A549 (cell line): ENCODE measurements around the gene OPCML. TPM values are rescaled to one million over a fixed set of nuclear protein-coding genes. Genes with fewer than 3 reads are reported as not detected.

ENCODE experiments used
- ATAC-seq, 2 experiments: fragments of 200-7000 bp in 1 of 2; fragments of >200 bp in 1 of 2; cut with Nextera tagmentation in 1 of 2; cut with Tn5 transposase in 1 of 2; 3 replicates each; pipeline versions ENCODE4 v1.8.0 to v1.9.1; 2018 to 2020; ENCODE audit warnings: mild to moderate bottlenecking in 1 of 2, moderate library complexity in 1 of 2
- CTCF ChIA-PET: fragments of 300-600 bp; sonication (Branson Sonifier 250); formaldehyde crosslinking; extraction: SDS; loops from one replicate; lab custom pipeline; 2021; ENCODE audit warnings: antibody characterized with exemption, inconsistent platforms; lab: Yijun Ruan, JAX
- POLR2A ChIA-PET: fragments of 350-600 bp; formaldehyde crosslinking; extraction: SDS; loops from one replicate; lab custom pipeline; 2021; ENCODE audit warnings: antibody characterized with exemption, inconsistent platforms; lab: Yijun Ruan, JAX
- DNase-seq, 2 experiments: peaks; one replicate each; pipeline versions ENCODE4 v3.0.0 to v3.0.0-alpha.2; 2011 to 2016; ENCODE audit warnings: low read depth in 1 of 2, low spot score in 1 of 2
- FAIRE-seq: peaks from 2 replicates; lab custom pipeline; 2011; peaks lifted over from hg19 to GRCh38; lab: Jason Lieb, UNC
- H3K27ac ChIP-seq, 2 experiments: fragments of >200 bp; sonication (Bioruptor Twin); formaldehyde crosslinking; 3 replicates each; pipeline ENCODE4 v1.5.1; 2016 to 2017
- H3K4me1 ChIP-seq: fragments of >200 bp; sonication (Bioruptor Twin); formaldehyde crosslinking; 3 replicates; pipeline ENCODE4 v1.6.1; 2016
- H3K4me2 ChIP-seq: fragments of >200 bp; sonication (Bioruptor Twin); formaldehyde crosslinking; 3 replicates; pipeline ENCODE4 v1.6.1; 2016
- H3K4me3 ChIP-seq: fragments of >200 bp; sonication (Bioruptor Twin); formaldehyde crosslinking; 3 replicates; pipeline ENCODE4 v1.5.1; 2016
- H3K9me3 ChIP-seq: fragments of >200 bp; sonication (Bioruptor Twin); formaldehyde crosslinking; 3 replicates; pipeline ENCODE4 v1.6.1; 2016
- ATOH8 ChIP-seq: fragments of 250-450 bp; sonication (Bioruptor Pico); IDR thresholded peaks from 2 replicates; pipeline ENCODE4 v1.5.0; 2020; ENCODE audit warnings: low read depth, mild to moderate bottlenecking, moderate library complexity
- CBX8 ChIP-seq: fragments of 200-600 bp; sonication (generic); IDR thresholded peaks from 2 replicates; pipeline ENCODE4 v1.6.1; 2016
- CEBPB ChIP-seq, 2 experiments: fragments of >200 bp in 1 of 2; sonication (Bioruptor Twin) in 1 of 2; formaldehyde crosslinking in 1 of 2; IDR thresholded peaks; 2 replicates each; pipeline ENCODE4 v1.6.1; 2012 to 2016
- CHD2 ChIP-seq: fragments of 150-350 bp; IDR thresholded peaks from 2 replicates; pipeline ENCODE4 v1.6.1; 2014; ENCODE audit warnings: low read length; ENCODE audit not compliant: partially characterized antibody
- CHD4 ChIP-seq: fragments of 200-600 bp; sonication (generic); IDR thresholded peaks from 2 replicates; pipeline ENCODE4 v1.6.1; 2016; ENCODE audit warnings: antibody characterized with exemption, mild to moderate bottlenecking, borderline replicate concordance
- E2F6 ChIP-seq: IDR thresholded peaks from 2 replicates; pipeline ENCODE4 v1.6.1; 2012; ENCODE audit warnings: low read depth, borderline replicate concordance
- EHMT2 ChIP-seq: fragments of 200-600 bp; sonication (generic); IDR thresholded peaks from 2 replicates; pipeline ENCODE4 v1.6.1; 2016; ENCODE audit warnings: antibody characterized with exemption, low read depth, mild to moderate bottlenecking, moderate library complexity
- ELK1 ChIP-seq: fragments of 150-350 bp; IDR thresholded peaks from 2 replicates; pipeline ENCODE4 v1.6.1; 2014; ENCODE audit warnings: low read depth, mild to moderate bottlenecking, low read length
- EP300 ChIP-seq, 2 experiments: fragments of >200 bp; sonication (Bioruptor Twin); formaldehyde crosslinking; IDR thresholded peaks; 2 replicates in 1 of 2; 3 replicates in 1 of 2; pipeline ENCODE4 v1.6.1; 2016 to 2017
- ESRRA ChIP-seq: fragments of 150-350 bp; IDR thresholded peaks from 2 replicates; pipeline ENCODE4 v1.6.1; 2014; ENCODE audit warnings: mild to moderate bottlenecking, low read length, borderline replicate concordance
- FOSB ChIP-seq: fragments of 250-450 bp; sonication (Bioruptor Pico); IDR thresholded peaks from 2 replicates; pipeline ENCODE4 v1.5.0; 2020; ENCODE audit warnings: mild to moderate bottlenecking, moderate library complexity
- HDAC2 ChIP-seq: fragments of 200-600 bp; sonication (generic); IDR thresholded peaks from 2 replicates; pipeline ENCODE4 v1.6.1; 2016
- HOXA7 ChIP-seq: fragments of 250-450 bp; sonication (Bioruptor Pico); IDR thresholded peaks from 2 replicates; pipeline ENCODE4 v1.5.0; 2020; ENCODE audit warnings: mild to moderate bottlenecking, moderate library complexity
- HOXB13 ChIP-seq: fragments of 250-450 bp; sonication (Bioruptor Pico); IDR thresholded peaks from 2 replicates; pipeline ENCODE4 v1.5.0; 2020; ENCODE audit warnings: low read depth, mild to moderate bottlenecking, moderate library complexity
- HOXB5 ChIP-seq: fragments of 250-450 bp; sonication (Bioruptor Pico); IDR thresholded peaks from 2 replicates; pipeline ENCODE4 v1.5.0; 2020; ENCODE audit warnings: mild to moderate bottlenecking, moderate library complexity
- JUN ChIP-seq, 2 experiments: fragments of >200 bp; sonication (Bioruptor Twin); formaldehyde crosslinking; IDR thresholded peaks; 2 replicates in 1 of 2; 3 replicates in 1 of 2; pipeline ENCODE4 v1.6.1; 2016 to 2017
- JUNB ChIP-seq: fragments of >200 bp; sonication (Bioruptor Twin); formaldehyde crosslinking; IDR thresholded peaks from 2 replicates; pipeline ENCODE4 v1.6.1; 2016
- MAFK ChIP-seq: fragments of 450-650 bp; IDR thresholded peaks from 2 replicates; pipeline ENCODE4 v1.6.1; 2014; ENCODE audit not compliant: partially characterized antibody
- MYC ChIP-seq: IDR thresholded peaks from 2 replicates; pipeline ENCODE4 v1.6.1; 2012; ENCODE audit warnings: mild to moderate bottlenecking, inconsistent platforms, low read length, improper control_type of control experiment, borderline replicate concordance
- NR3C1 ChIP-seq: fragments of >200 bp; sonication (Bioruptor Twin); formaldehyde crosslinking; IDR thresholded peaks from 3 replicates; pipeline ENCODE4 v1.6.1; 2017
- PBX3 ChIP-seq: IDR thresholded peaks from 2 replicates; pipeline ENCODE4 v1.6.1; 2012
- PHF8 ChIP-seq: fragments of 200-600 bp; sonication (generic); IDR thresholded peaks from 2 replicates; pipeline ENCODE4 v1.6.1; 2016; ENCODE audit warnings: low read depth, mild to moderate bottlenecking, antibody characterized with exemption, moderate library complexity, borderline replicate concordance
- POLR2AphosphoS2 ChIP-seq: conservative IDR thresholded peaks from 2 replicates; pipeline ENCODE4 v1.6.1; 2012; ENCODE audit warnings: low read length, improper control_type of control experiment, inconsistent platforms
- RAD21 ChIP-seq, 2 experiments: fragments of >200 bp in 1 of 2; sonication (Bioruptor Twin) in 1 of 2; formaldehyde crosslinking in 1 of 2; IDR thresholded peaks in 1 of 2; conservative IDR thresholded peaks in 1 of 2; 2 replicates in 1 of 2; 3 replicates in 1 of 2; pipeline ENCODE4 v1.6.1; 2012 to 2018; ENCODE audit warnings: inconsistent platforms in 1 of 2
- RCOR1 ChIP-seq: fragments of 150-350 bp; IDR thresholded peaks from 2 replicates; pipeline ENCODE4 v1.6.1; 2014; ENCODE audit warnings: antibody characterized with exemption, low read length, low read depth
- RFX5 ChIP-seq: fragments of 450-650 bp; IDR thresholded peaks from 2 replicates; pipeline ENCODE4 v1.7.1; 2014; ENCODE audit warnings: antibody characterized with exemption, mild to moderate bottlenecking, moderate library complexity
- SMC3 ChIP-seq: fragments of >200 bp; sonication (Bioruptor Twin); formaldehyde crosslinking; IDR thresholded peaks from 3 replicates; pipeline ENCODE4 v1.6.1; 2018; ENCODE audit warnings: inconsistent platforms
- SREBF2 ChIP-seq: fragments of 450-650 bp; IDR thresholded peaks from 2 replicates; pipeline ENCODE4 v1.6.1; 2014; ENCODE audit warnings: mild to moderate bottlenecking, moderate library complexity
- TP53 ChIP-seq: fragments of 250-450 bp; sonication (Bioruptor Pico); IDR thresholded peaks from 2 replicates; pipeline ENCODE4 v1.5.0; 2021; ENCODE audit warnings: mild to moderate bottlenecking, moderate library complexity
- USF2 ChIP-seq: fragments of 450-650 bp; IDR thresholded peaks from 2 replicates; pipeline ENCODE4 v1.6.1; 2014; ENCODE audit warnings: antibody characterized with exemption
- ZSCAN20 ChIP-seq: fragments of 250-450 bp; sonication (Bioruptor Pico); IDR thresholded peaks from 2 replicates; pipeline ENCODE4 v1.8.0; 2022; ENCODE audit warnings: mild to moderate bottlenecking, moderate library complexity
- WGBS: methylation state at CpG from one replicate; pipeline ENCODE4 v1.1.6; 2017; ENCODE audit errors: missing lambda C conversion rate; 5-methylcytosine and 5-hydroxymethylcytosine counted together
- polyA plus RNA-seq, 4 experiments: library from polyadenylated mRNA; depleted of rRNA in 3 of 4; stranded (reverse); fragments of >200 nt; fragmentation: RNase III in 1 of 4; extraction: RNeasy Plus Mini Kit Qiagen cat#74134 plus additional on column Dnase treatment in 1 of 4; gene quantifications; 2 replicates in 3 of 4; 3 replicates in 1 of 4; pipeline ENCODE4 v1.2.3, GENCODE V29; 2011 to 2017

OPCML gene
- polyA plus RNA-seq, 2 of the 4 experiments (the other 2 are of a cell fraction): not detected

GRCh38 chr11:132972565-132972964, 559.7 kb downstream of the OPCML start:
- no peak for ATAC-seq
- H3K4me1 ChIP-seq: no peaks in the 10 kb centered on the region
- FAIRE-seq: no peak
- H3K9me3 ChIP-seq: no peaks in the 10 kb centered on the region
- 39% methylated on average over 2 of the region's 3 CpGs for WGBS
- DNase-seq: no peak
- no peak overlapping the region for H3K27ac ChIP-seq
- ChIA-PET POLR2A (no interaction called here), CTCF (no interaction called here)
- no peak for TF ChIP-seq PHF8
- no peak for TF ChIP-seq CEBPB (IDR thresholded peaks at IDR 0.05)
- no peak for TF ChIP-seq RFX5
- no peak for TF ChIP-seq RCOR1
- no peak for TF ChIP-seq ZSCAN20 (CRISPR knock-in tag)
- no peak for TF ChIP-seq JUNB
- TF ChIP-seq CBX8: no peak
- TF ChIP-seq TP53 (CRISPR knock-in tag): no peak
- TF ChIP-seq HOXA7 (CRISPR knock-in tag): no peak
- TF ChIP-seq POLR2AphosphoS2: no peak
- no peak for TF ChIP-seq SMC3
- TF ChIP-seq SREBF2: no peak
- TF ChIP-seq USF2: no peak
- TF ChIP-seq ATOH8 (CRISPR knock-in tag): no peak
- TF ChIP-seq HOXB13 (CRISPR knock-in tag): no peak
- no peak for TF ChIP-seq HDAC2
- H3K4me3 ChIP-seq: no peak overlapping the region
- H3K4me2 ChIP-seq: no peak overlapping the region

GRCh38 chr11:132971351-132971750, 561.0 kb downstream of the OPCML start:
- POLR2A ChIA-PET: no interaction called here
- Histone ChIP-seq H3K4me1 (no peaks in the 10 kb centered on the region), H3K4me2 (no peak overlapping the region), H3K4me3 (no peak overlapping the region), H3K9me3 (no peaks in the 10 kb centered on the region), H3K27ac (no peak overlapping the region)
- DNase-seq (no peak), FAIRE-seq (no peak), ATAC-seq (no peak)
- 20% methylated on average over 4 of the region's 4 CpGs for WGBS
- TF ChIP-seq HDAC2 (no peak), EHMT2 (no peak), NR3C1 (no peak), PBX3 (no peak), MYC (no peak), EP300 (IDR thresholded peaks at IDR 0.05) (no peak), FOSB (no peak)
- CTCF ChIA-PET: no interaction called here

GRCh38 chr11:132969892-132970291, 562.4 kb downstream of the OPCML start:
- H3K4me3 ChIP-seq: no peak overlapping the region
- ChIA-PET CTCF (no interaction called here), POLR2A (no interaction called here)
- WGBS: 2% methylated on average over 4 of the region's 4 CpGs
- no peak overlapping the region for H3K27ac ChIP-seq
- no peaks in the 10 kb centered on the region for H3K9me3 ChIP-seq
- no peak overlapping the region for H3K4me2 ChIP-seq
- FAIRE-seq (no peak), DNase-seq (no peak), ATAC-seq (no peak)
- H3K4me1 ChIP-seq: no peaks in the 10 kb centered on the region
- no peak for TF ChIP-seq JUNB
- no peak for TF ChIP-seq CHD2
- TF ChIP-seq RCOR1: no peak
- no peak for TF ChIP-seq E2F6
- no peak for TF ChIP-seq ESRRA
- TF ChIP-seq NR3C1: no peak
- no peak for TF ChIP-seq SREBF2
- no peak for TF ChIP-seq ZSCAN20 (CRISPR knock-in tag)
- no peak for TF ChIP-seq JUN (IDR thresholded peaks at IDR 0.05)
- TF ChIP-seq CEBPB (IDR thresholded peaks at IDR 0.05): no peak
- no peak for TF ChIP-seq RAD21 (conservative IDR thresholded peaks at IDR 0.05 in 1 of 2, IDR thresholded peaks at IDR 0.05 in 1 of 2)
- no peak for TF ChIP-seq PBX3
- TF ChIP-seq HOXB5 (CRISPR knock-in tag): no peak
- TF ChIP-seq MAFK: no peak
- no peak for TF ChIP-seq ELK1
- no peak for TF ChIP-seq CHD4
